ENCODE results near the gene HOXD4. TPM values are rescaled to one million over a fixed set of nuclear protein-coding genes. Genes with fewer than 3 reads are reported as not detected.

Gene HOXD4
- total RNA-seq, 1 donor from 2014 or later: not detected

- Mint-ChIP-seq H3K9me3 (ENCODE audit: low read depth) (no peaks in the 10 kb centered on the region), H3K36me3 (ENCODE audit: low read depth) (no peaks in the 10 kb centered on the region), H3K4me3 (ENCODE audit: unreplicated experiment) (no peak overlapping the region), H3K4me1 (ENCODE audit: low read depth) (no peaks in the 10 kb centered on the region), H3K27me3 (ENCODE audit: low read depth) (peaks cover 87% of the 10 kb centered on the region), H3K27ac (ENCODE audit: unreplicated experiment) (no peak overlapping the region)
- no peak for TF ChIP-seq CTCF (IDR thresholded peaks at IDR 0.05)
- no peak for DNase-seq (ENCODE audit: low spot score)
Measured at GRCh38 chr2:176147210-176147799, 4.0 kb upstream of the HOXD4 start.

- DNase-seq (ENCODE audit: low spot score): no peak
- Mint-ChIP-seq H3K4me1 (ENCODE audit: low read depth) (no peaks in the 10 kb centered on the region), H3K36me3 (ENCODE audit: low read depth) (no peaks in the 10 kb centered on the region), H3K27me3 (ENCODE audit: low read depth) (peaks cover 87% of the 10 kb centered on the region), H3K9me3 (ENCODE audit: low read depth) (no peaks in the 10 kb centered on the region), H3K27ac (ENCODE audit: unreplicated experiment) (no peak overlapping the region), H3K4me3 (ENCODE audit: unreplicated experiment) (no peak overlapping the region)
- no peak for TF ChIP-seq CTCF (IDR thresholded peaks at IDR 0.05)
Measured at GRCh38 chr2:176147800-176148496, 3.4 kb upstream of the HOXD4 start.

- peaks cover 88% of the 10 kb centered on the region for H3K27me3 Mint-ChIP-seq (ENCODE audit: low read depth)
- no peak for DNase-seq (ENCODE audit: low spot score)
- H3K9me3 Mint-ChIP-seq (ENCODE audit: low read depth): no peaks in the 10 kb centered on the region
- no peaks in the 10 kb centered on the region for H3K4me1 Mint-ChIP-seq (ENCODE audit: low read depth)
- no peaks in the 10 kb centered on the region for H3K36me3 Mint-ChIP-seq (ENCODE audit: low read depth)
- TF ChIP-seq CTCF (IDR thresholded peaks at IDR 0.05): no peak
- no peak overlapping the region for H3K27ac Mint-ChIP-seq (ENCODE audit: unreplicated experiment)
- H3K4me3 Mint-ChIP-seq (ENCODE audit: unreplicated experiment): no peak overlapping the region
Measured at GRCh38 chr2:176148751-176149421, 2.5 kb upstream of the HOXD4 start.

- Mint-ChIP-seq H3K4me1 (ENCODE audit: low read depth) (no peaks in the 10 kb centered on the region), H3K27me3 (ENCODE audit: low read depth) (peaks cover 91% of the 10 kb centered on the region), H3K9me3 (ENCODE audit: low read depth) (no peaks in the 10 kb centered on the region), H3K27ac (ENCODE audit: unreplicated experiment) (no peak overlapping the region), H3K36me3 (ENCODE audit: low read depth) (no peaks in the 10 kb centered on the region), H3K4me3 (ENCODE audit: unreplicated experiment) (no peak overlapping the region)
- no peak for DNase-seq (ENCODE audit: low spot score)
- no peak for TF ChIP-seq CTCF (IDR thresholded peaks at IDR 0.05)
Measured at GRCh38 chr2:176149481-176149938, 1.8 kb upstream of the HOXD4 start.

GRCh38 chr2:176149939-176150583 is 1.3 kb upstream of the HOXD4 start:
- no peak for TF ChIP-seq CTCF (IDR thresholded peaks at IDR 0.05)
- Mint-ChIP-seq H3K36me3 (ENCODE audit: low read depth) (no peaks in the 10 kb centered on the region), H3K27me3 (ENCODE audit: low read depth) (peaks cover 90% of the 10 kb centered on the region)

More at GRCh38 chr2:176149939-176150583, 1.3 kb upstream of the HOXD4 start:
- Mint-ChIP-seq H3K4me1 (ENCODE audit: low read depth) (no peaks in the 10 kb centered on the region), H3K4me3 (ENCODE audit: unreplicated experiment) (no peak overlapping the region), H3K9me3 (ENCODE audit: low read depth) (no peaks in the 10 kb centered on the region), H3K27ac (ENCODE audit: unreplicated experiment) (no peak overlapping the region)
- DNase-seq (ENCODE audit: low spot score): no peak
